Posterior cingulate gyrus (tissue), 11 donors: ENCODE results near the gene CRACR2A.

Source experiments
- DNase-seq, 10 donors: peaks; one replicate each; pipeline versions ENCODE4 v3.0.0 to v3.0.0-alpha.2; 2020 to 2021; ENCODE audit warnings: mixed read lengths in 3 of 10
- intact Hi-C: fragments of 100-400 bp; cut with DNase I; formaldehyde crosslinking; loops from one replicate; pipeline ENCODE4 v1.15.1; 2023

The CRACR2A gene

DNA sequence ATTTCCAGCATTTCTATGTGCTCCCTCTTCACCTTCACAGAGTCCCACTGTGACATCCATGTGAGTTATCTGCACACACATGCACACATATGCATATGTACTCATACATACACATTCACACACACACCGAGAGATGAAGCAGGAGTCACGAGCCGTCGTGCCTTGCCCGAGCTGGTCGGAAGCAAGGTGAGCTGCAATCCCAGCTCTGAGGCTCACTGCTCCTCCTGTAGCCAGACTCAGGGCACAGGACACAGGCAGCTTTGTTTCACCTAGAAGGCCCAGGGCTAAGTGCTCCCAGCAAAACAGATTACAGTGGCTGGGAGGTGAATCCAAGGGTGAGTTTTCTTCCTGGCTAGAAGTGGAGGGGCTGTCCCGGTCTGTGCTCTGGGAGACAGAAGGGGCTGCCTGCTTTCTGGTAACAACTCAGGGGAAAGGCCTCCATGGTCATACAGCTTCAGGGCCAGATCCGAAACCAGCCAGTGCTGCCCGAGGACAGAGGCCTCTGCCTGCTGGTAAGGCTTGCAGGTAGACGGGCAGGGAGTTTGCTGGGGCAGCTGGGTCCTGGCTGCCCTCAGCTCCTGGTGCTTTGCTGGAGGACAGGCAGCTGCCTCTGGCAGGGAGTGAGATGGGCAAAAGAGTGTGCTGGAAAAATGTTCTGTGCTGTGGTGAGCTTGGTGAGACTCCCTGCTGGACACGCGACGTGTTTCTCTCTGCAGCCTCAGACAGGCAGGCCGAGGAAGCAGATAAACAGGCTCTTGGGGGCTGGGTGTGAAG, 123.7 kb downstream of the CRACR2A start:
- DNase-seq, result peak in 1 of 10 donors; percentile 61
- intact Hi-C loops, result no loop called here

GRCh38 chr12:3628629-3629028, 124.3 kb downstream of the CRACR2A start:
- intact Hi-C loops, result no loop called here
- DNase-seq, result peak in 2 of 10 donors; percentile 18 to 32

DNA sequence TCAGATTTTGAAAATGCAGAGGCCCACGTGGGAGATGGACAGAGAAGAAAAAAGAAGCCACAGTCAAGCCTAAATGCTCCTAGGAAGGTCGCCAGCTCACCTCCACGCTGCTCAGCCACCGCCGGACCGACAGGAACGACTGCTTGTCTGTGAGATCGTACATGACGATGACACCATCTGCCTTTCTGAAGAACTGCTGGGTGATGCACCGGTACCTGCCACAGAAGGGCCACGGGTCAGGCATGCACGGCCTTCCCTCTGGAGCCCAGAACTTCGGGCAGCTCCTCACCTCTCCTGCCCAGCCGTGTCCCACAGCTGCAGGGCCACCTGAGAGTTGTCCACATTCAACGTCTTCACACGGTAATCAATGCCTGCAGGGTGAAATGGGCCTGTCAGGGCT, 125.6 kb downstream of the CRACR2A start:
- intact Hi-C loops, result no loop called here
- peak in 1 of 10 donors; percentile 36 for DNase-seq

DNA sequence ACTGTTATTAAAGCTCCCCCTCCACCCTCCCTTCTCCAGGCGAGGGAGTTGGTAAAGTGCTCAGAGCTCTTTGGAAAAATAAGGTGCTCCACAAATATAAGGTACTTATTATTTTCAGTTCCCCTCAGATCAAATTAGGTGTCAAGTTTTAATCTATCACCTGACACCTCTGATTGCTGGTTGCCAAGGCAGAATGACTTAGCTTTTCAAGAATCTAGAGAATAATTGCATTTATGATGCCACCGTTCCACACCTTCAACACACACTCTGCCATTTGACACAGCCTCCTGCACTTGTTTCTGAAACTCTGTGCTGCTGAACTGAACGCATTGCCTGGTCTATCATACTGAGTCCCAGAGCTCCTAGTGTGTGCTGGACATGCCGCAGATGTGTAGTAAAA, 128.6 kb downstream of the CRACR2A start:
- DNase-seq, result peak in 1 of 10 donors; percentile 41
- intact Hi-C loops, result no loop called here

- peak in 2 of 10 donors; percentile 46 to 83 for DNase-seq
- intact Hi-C loops, result no loop called here
Measured at GRCh38 chr12:3622822-3623690, 129.9 kb downstream of the CRACR2A start.

GRCh38 chr12:3622021-3622821, 130.7 kb downstream of the CRACR2A start:
- DNase-seq, result peak in 1 of 10 donors; percentile 82
- intact Hi-C loops, result no loop called here

GRCh38 chr12:3620856-3621255, 132.1 kb downstream of the CRACR2A start:
- intact Hi-C loops, result no loop called here
- DNase-seq, result peak in 1 of 10 donors; percentile 72

GRCh38 chr12:3617565-3617964, 135.3 kb downstream of the CRACR2A start:
- DNase-seq, result peak in 2 of 10 donors; percentile 49 to 66
- intact Hi-C loops, result no loop called here

DNA sequence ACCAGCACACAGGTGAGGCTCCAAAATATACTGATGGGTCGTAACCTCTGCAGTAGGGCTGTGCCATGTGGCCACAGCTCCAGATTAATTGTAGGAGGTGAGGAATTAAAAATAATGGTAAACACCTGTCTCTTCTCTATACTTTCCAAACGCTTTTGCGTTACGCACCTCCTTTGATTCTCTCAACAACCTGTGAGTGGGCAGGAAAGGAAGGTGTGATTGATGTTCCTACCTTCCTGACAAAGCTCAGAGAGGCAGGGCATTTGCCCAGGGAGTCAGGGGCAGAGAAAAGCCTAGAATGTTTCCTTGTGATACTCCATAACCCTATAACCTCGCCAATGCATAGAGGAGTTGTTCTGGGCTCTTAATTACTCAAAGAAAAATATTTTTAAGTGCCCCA, 137.0 kb downstream of the CRACR2A start:
- DNase-seq, result no peak
- intact Hi-C loops, result no loop called here

GRCh38 chr12:3614806-3615466, 138.0 kb downstream of the CRACR2A start:
- peak in 1 of 10 donors; percentile 76 for DNase-seq
- intact Hi-C loops, result no loop called here

- intact Hi-C loops, result no loop called here
- peak in 1 of 10 donors; percentile 35 for DNase-seq
Measured at GRCh38 chr12:3613641-3614395, 139.1 kb downstream of the CRACR2A start.

GRCh38 chr12:3611860-3612703, 140.8 kb downstream of the CRACR2A start:
- peak in 2 of 10 donors; percentile 38 to 84 for DNase-seq
- intact Hi-C loops, result no loop called here

GRCh38 chr12:3607821-3608220, 145.1 kb downstream of the CRACR2A start:
- peak in 1 of 10 donors; percentile 9 for DNase-seq
- intact Hi-C loops, result no loop called here

DNA sequence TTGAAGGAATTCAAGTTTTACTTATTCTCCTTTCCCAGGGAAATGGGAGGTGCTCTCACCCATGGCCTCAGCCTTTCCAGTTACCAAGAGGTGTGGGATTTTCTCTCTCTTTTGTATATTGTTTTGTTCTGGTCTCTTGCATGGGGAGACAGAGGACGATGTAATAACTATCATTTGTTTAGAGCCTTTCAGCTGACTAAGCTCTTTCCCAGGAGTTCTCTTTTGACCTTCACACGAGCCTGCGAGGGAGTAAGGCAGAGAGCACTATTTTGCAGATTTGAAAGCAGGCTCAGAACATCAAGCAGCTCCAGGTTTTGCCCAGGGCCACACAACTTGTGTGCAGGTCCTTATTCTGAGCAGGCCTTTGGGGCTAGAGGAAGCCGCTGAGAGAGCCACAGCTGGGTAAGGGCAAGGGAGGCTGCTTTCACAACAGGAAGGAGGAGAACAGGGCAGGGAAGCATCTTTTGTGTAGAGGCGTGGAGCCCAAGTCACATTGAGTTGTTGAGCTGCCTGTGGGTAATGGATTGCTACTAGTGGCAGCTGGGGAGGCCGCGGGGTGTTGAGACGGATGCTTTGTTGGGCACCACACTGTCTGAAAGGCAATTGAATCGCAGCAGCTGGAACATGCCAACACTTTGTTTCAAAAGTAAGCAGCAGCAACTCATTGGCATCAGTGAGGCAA, 145.7 kb downstream of the CRACR2A start:
- peak in 1 of 10 donors; percentile 61 for DNase-seq
- intact Hi-C loops, result no loop called here

GRCh38 chr12:3606128-3606527, 146.8 kb downstream of the CRACR2A start:
- DNase-seq, result peak in 1 of 10 donors; percentile 50
- intact Hi-C loops, result no loop called here

- intact Hi-C loops, result no loop called here
- DNase-seq, result peak in 1 of 10 donors; percentile 24
Measured at GRCh38 chr12:3605692-3606091, 147.2 kb downstream of the CRACR2A start.

GRCh38 chr12:3604748-3605586, 147.9 kb downstream of the CRACR2A start:
- DNase-seq, result peak; percentile 54 to 96 (median 78)
- intact Hi-C loops, result no loop called here
